ENCODE results near the gene MGST3.
"Not testable (repeated sequence)": the region's sequence is repeated elsewhere in the genome, so short reads cannot be mapped to it uniquely, and the experiment has no call there.

MGST3 gene

DNA sequence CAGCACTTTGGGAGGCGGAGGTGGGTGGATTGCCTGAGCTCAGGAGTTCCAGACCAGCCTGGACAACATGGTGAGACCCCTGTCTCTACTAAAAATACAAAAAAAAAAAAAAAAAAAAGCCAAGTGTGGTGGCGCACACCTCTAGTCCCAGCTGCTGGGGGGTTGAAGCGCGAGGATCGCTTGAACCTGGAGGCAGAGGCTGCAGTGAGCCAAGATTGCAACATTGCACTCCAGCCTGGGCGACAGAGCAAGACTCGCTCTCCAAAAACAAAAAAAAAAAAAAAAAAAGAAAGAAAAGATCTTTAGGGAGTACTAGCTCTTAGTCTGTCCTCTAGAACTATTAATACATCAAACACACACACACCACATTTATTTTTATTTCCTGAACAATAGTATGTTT is 70.9 kb downstream of the MGST3 start:
- not testable (repeated sequence) for DNase-seq

DNA sequence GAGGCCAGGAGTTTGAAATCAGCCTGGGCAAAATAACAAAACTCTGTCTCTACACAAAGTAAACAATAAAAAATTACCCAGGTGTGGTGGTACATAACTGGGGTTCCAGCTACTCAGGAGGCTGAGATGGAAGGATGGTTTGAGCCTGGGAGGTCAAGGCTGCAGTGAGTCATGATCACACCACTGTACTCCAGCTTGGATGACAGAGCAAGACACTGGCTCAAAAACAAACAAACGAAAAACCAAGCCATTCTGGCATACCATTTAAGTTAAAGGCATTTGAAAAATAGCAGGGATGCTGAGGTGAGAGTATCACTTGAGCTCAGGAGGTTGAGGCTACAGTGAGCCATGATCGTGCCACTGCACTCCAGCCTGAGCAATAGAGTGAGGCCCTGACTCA is 72.6 kb downstream of the MGST3 start:
- DNase-seq, result no peak
